ENCODE measurements around the gene TJP3.

The TJP3 gene

DNA sequence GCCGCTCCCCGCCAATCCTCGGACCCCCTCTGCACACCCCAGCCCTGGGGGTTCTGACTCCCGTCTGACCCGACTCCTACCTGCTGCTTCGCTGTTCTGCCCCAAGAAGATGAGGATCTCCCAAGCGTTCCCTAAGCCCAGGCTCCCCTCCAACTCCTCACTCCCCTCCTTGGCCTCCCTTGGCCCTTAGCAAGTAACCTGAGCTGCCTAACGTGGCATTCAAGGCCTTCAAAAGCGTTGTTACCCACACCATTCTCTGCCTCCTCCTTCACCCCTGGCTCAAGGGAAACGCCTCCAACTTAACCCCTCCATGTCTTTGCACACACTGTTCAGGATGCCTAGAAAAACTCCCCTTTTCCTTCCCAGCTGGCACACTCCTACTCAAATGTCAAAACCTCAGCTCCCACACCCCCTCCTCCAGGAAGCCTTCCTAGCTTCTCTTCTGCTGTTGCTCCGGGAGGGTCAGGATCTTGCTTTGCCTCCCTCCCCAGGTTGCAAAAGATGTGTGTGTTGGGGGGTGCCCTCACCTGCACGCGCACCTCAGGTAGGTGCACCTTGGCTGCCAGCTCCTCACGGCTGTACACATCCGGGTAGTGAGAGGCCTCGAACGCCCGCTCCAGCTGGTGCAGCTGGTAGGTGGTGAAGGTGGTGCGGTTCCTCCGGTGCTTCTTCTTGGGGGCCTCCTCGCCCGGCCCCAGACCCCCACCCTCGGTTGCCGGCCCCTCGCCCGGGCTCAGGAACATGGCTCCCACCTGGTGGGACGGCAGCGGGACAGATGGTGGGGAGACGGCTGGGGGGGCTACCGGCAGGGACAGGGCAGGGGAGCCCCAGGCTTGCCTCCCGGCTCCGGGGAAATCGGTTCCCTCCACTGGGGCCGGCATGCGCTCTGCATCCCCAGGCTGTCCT is 63.1 kb downstream of the TJP3 start:
- DNase-seq, result no peak

DNA sequence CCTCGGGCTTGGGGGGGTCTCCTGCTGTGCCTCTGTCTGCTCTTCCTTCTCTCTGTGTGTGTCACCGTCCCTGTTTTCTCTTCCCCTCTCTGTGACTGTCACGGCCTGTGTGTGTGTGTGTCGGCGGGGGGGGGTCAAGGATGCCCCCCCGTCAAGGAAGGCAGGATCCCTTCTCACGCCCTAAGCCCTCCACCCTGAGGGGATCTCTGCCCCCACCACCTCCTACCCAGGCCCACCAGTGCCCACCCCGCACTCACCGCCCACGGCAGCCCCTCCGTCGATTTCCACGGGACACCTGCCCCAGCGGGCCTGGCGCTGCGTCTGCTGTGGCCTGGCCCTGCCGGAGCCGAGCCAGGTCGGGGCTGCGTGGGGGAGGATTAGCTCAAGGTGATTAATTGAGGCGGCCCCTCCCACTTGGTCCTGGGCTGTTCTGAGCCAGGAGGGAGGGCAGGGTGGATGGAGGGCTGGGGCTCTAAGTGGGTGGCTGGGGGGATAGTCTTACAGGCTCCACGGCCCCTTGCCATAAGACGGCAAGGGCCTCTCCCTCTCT is 63.8 kb downstream of the TJP3 start, which contains the start of gene RAX2:
Gene RAX2, minus strand, starts transcription at position 323 of the 550 bp plus-strand sequence. CDS start 486 bp downstream, outside the sequence.
- DNase-seq, result no peak

DNA sequence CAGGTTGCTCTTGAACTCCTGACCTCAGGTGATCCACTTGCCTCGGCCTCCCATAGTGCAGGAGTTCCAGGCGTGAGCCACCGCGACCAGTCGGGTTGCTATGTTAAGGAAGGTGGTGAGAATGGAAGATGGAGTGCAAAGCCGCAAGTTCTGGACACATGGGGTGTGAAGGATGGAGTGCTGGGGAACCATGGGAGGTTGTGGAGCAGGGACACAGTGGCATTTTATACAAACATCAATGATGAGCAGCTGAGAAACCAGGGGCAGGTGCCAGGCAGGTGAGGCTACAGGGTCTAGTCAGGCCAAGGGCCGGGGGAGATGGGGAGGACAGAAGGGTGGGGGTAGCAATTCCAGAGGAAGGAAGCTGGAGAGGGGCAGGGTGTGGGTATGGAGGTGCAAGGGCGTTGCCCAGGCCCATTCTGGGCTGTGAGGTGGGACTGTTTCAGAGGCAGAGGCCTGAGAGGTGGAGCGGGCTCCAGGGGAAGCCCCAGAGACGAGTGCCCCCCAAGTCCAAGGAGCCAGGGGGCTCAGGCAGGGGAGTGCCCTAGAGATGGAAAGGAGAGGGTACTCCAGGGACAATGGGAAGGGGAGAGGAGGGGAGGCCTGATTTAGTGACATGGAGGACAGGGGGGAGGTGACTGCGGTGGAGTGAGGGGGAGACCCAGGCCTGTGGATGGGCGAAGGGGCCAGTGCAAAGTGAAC is 65.8 kb downstream of the TJP3 start:
- DNase-seq, result no peak

DNA sequence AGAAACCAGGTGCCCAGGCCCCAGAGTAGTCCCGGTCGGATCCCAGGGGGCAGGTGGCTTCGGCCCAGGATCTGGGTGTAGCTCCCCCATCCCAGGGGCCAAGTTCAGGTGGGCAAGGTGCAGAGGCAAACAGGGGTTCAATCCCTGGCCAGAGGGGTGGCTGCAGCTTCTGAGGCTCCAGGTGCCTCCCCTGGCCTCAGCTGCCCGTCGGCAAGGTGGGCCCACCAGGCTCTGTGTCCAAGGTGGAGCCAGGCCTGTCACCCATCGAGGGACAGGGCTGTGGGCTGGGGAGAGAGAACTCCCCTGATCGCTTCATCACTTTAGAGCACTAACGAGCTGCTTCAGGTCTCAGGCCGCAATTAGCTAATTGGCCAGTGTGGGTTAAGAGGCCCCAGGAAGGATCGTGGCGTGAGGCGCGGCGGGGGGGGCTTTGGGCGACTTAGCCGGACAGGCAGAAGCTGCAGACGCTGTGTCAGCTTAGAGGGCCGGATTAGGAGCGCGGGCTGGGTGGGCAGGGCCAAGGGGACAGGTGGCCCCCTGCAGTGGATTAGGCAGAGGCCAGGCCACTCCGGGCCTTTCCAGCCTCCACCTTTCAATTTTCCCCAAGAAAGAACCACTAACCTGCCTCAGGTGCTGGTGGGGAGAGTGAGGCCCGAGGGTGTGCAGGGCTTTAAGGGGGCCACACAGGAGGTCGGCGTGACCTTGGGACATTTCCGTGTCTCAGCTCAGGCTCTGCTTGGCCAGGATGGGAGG is 66.6 kb downstream of the TJP3 start:
- no peak for DNase-seq

DNA sequence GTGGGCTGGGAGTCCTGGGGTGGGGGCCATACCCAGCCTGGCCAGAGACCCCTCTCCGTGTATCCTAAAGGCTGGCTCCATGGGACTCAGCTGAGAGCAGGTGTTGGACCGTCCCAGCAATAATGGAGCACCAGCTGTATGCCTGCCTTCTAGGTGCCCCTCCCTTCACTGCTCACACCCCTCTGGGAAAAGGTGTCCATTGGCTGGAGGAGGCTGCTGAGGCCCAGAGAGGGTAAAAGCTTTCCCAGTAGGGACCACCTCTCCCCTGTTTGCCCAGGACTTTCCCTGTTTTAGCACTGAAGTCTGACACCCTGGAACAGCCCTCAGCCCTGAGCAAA is 67.2 kb downstream of the TJP3 start:
- DNase-seq, result no peak

DNA sequence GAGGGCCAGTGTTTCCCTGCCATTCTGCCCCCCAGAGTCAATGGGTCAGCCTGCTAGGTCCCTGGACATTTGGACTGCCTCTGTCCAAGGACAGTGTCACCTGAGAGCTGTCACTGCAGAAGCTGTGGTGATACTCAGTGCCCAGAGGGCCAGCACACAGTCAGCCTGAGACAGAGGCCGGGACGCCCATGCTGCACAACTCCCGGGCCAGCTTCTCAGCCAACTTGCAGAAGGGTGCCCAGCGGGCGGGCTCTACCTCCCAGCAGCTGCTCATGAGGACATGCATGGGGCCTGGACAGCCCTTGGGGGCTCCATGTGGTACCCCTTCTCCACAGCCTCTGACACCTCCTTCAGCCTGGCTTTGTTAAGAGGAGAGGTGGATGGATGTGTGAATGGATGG is 67.6 kb downstream of the TJP3 start:
- no peak for DNase-seq

DNA sequence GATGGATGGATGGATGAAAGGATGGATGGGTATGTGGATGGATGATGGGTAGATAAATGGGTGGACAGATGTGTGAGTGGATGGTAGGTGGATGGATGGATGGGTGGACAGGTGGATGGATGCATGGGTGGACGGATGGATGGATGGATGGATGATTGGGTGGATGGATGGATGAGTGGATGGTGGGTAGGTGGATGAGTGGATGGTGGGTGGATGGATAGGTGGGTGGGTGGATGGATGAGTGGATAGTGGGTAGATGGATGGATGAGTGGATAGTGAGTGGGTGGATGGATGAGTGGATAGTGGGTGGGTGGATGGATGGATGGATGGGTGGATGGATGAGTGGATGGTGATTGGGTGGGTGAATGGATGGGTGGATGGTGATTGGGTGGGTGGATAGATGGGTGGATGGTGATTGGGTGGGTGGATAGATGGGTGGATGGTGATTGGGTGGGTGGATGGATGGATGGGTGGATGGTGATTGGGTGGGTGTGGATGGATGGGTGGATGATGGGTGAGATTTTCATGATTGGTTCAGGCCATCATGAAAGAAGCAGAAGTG is 68.4 kb downstream of the TJP3 start:
- no peak for DNase-seq

DNA sequence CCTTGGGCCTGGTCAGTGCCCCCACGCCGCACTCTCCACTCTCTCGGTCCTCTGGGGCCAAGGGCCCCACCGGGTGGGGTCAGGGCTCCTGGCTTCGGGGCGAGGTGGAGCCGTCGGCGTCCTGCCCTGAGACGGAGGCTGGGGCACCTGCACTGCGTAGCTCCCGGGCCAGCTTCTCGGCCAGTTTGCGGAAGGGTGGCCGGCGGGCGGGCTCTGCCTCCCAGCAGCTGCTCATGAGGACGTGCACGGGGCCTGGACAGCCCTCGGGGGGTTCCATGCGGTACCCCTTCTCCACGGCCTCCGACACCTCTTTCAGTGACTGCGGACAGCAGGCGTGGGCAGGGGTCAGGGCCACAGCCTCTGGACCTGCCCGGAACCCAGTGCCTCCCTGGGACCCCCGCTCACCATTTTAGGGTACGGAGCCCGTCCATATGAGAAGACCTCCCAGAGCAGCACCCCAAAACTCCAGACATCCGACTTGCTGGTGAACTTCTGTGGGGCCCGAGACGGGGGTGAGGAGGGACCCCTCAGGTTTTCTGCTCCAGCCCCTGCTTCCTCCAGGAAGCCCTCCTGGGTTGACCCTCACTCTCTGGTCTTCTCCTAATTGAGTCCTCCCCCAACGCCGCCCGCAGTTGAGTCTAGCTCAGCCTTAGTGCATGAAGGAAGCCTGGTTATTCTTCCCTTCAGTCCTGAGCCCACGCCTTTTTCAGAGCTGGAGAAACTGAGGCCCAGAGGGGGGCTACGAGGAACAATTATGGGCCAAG is 70.1 kb downstream of the TJP3 start:
- DNase-seq, result no peak

DNA sequence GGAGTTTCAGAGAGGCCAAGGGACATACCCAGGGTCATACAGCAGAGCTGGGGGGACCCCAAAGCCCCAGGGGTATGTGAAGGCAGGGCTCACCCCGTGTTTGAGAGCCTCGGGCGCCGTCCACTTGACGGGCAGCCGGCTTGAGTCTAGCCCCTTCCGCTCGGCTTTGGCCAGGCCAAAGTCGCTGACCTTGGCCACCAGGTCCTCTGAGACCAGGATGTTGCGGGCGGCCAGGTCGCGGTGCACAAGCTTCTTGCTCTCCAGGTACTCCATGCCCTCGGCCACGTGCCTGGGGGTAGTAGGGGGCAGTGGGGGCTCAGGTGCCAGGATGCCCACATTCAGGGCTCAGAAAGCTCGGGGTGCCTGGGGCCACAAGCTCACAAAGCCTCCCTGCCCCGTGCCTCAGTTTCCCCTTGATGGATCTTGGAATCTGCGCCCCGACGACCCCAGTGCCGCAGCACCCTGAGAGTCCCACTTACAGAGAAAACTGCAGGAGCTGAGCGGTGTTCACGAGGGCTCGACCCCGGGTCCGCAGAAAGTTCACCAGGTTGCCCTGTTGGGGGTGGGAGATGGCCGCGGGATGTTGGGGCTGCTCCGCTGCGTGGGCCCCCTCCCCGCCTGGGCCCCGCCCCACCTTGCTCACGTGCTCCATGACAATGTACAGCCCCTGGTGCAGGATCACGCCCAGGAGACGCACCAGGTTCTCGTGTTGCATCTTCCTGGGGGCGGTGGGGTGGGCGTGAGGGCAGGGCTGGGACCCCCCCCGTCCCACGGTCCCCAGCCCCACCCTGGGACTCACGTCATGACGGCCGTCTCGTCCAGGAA is 70.9 kb downstream of the TJP3 start:
- no peak for DNase-seq

DNA sequence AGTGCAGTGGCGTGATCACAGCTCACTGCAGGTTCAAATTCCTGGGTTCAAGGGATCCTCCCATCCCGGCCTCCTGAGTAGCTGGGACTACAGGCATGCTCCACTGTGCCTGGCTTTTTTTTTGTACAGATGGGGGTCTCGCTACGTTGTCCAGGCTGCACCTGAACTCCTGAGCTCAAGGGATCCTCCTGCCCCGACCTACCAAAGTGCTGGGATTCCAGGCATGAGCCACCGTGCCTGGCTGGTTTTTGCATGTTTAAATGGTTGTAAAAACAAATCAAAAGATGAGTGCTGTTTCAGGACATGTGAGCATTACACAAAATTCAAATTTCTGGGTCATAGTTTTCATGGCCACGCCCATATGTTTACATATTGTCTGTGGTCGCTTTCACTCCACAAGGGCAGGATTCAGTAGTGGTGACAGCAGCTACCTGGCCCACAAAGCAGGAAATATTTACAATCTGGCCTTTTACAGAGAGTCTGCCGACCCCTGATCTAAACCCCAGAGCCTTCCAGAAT is 72.7 kb downstream of the TJP3 start:
- no peak for DNase-seq

DNA sequence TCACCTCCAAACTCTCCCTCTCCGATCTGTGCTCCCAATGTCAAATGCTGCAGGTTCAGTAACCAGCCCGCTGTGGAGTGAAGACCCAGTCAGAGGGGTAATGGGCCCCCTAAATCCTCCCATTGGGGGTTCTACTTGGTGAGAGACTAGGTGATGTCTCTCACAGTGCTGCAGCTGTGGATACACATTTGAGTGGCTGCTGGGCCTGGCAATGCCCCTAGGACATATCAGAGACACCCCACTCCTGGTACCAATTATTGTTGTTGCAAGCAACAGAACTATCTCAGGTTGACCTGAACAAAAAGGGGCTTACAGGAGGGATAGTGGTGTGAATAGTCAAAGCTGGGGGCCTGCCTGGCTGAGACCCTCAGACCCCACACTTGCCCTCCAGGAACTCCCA is 73.4 kb downstream of the TJP3 start:
- DNase-seq, result no peak

DNA sequence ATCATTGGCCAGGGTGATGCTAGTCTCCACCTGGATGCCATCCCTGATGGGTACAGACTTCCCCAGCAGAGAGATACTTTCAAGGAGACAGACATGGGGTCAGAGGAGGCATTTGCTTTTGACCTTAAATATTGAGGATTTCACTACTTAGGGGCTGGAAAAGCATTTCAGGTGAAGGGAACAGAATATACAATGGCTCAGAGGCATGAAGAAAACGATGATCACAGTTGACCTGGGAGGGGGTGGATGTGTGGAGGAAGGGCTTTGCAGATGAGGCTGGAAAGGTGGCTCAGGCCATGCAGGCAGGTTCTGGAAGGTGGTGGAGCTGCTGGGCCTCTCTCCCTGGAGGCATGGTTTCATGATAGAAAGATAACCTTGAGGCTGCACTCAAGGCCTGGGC is 74.1 kb downstream of the TJP3 start:
- DNase-seq, result no peak

DNA sequence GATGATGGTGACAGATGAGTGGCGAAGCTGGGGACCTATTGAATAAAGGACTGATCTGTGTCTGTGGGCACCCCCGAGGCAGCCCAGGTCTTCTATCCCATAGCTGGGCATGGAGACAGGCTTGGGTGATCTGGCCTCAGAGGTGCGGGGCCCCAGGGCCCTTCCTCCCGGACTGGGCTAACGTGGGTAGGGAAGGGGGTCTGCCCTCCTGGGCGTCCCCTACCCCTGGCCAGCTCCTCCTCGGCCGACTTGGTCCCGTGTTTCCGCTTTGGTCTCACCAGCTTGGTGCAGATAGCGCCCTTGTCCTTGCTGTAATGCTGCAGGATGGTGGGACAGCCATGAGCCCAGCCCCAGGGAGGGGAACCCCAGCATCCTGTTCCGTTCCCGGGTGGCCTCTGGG is 74.7 kb downstream of the TJP3 start:
- DNase-seq, result no peak

DNA sequence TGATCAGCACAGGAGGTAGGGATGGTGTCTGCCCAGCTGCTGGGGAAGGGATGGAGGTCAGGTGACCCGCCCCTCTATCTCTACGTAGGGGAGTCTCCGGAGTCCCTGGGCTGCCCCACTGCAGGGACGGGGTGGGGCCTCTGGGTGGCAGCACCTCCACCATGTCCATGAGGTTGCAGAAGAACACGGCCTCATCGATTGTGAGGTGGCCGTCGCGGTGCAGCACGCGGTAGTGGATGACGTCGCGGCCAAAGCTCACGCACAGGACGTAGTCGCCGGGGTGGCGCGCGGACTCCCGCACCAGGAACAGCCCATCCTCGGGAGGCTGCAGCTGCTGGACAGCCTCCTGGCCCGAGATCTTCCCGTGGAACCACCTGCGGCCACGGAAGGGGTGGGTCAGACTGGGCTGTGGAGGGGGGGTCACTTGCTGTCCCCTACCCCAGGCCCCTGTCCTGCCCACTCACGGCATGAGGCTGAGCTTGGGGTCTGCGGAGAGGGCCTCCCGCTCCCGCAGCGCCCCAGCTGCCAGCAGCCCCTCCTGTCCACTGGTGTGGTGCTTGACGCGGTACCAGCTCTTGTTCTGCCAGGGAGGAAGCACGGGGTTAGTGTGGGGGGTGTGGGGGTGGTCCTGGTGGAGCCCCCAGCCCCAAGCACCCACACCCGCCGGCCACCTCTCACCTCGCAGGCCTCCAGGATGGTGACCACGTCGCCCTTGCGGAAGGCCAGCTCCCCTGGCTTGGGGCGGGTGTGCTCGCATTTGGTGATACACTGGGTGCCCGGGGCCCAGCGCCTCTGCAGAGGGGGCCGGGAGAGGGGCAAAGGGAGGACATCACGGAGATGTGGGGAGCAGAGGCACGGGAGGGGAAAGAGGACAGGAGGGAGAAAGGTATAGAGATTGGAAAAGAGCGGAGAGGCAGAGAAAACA is 75.7 kb downstream of the TJP3 start:
- no peak for DNase-seq

DNA sequence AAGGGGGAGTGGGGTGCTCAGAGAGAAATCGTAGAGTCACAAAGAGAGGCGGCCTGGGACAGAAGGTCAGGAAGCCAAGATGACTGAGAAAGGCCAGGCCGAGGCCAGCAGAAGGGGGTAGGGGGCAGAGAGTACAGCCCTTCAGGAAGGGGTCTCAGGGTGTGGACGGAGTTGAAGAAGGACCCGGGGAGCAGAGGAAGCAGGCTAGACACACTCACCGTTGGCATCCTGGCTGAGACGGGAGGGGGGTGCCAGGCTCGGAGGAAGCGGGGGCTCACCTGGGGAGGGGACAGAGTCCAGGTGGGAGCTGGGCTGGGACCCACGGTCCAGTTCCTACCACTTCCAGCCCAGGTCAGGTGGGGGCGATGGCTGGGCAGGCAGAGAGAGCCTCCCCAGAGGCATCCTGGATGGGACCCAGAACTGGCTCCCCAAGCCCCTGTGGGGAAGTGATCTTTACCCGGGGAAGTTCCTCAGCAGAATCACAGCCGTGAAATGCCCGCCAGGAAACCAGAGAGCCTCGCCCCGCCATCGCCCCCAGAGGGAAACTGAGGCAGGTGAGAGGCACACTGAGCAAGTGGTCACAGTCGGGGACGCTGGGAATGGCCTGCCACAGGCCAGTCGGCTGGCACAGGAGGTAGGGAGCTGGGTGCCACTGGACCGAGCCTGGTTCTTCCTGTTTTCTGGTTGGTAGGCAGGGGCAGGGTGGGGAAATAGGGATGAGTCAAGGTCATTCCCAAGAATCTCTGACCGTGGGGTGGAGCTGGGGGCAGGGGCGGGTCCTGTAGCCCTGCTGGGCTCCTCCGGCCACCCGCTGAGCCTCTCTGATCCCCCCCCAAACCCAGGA is 76.6 kb downstream of the TJP3 start:
- no peak for DNase-seq

DNA sequence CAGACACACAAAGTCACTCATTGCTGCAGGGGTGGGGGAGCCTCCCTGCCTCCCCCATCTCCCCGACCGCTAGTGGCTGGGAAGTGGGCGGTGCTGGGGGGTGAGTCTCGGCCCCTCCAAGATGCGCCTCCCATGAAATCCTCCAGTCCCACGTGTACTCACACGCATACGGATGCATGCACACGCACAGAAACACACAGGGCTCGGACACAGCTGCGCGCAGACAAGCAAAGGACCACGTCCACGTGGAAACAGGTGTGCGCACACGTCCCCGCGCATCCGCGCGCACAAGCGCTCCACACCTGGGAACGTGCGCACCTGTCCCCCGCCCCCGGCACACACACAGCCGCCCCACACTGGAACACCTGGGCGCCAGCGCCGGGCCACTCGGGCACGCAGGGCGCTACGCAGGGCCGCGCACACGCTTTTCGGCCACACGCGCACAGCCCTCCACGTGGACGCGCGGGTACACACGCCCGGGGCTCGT is 77.3 kb downstream of the TJP3 start:
- no peak for DNase-seq

DNA sequence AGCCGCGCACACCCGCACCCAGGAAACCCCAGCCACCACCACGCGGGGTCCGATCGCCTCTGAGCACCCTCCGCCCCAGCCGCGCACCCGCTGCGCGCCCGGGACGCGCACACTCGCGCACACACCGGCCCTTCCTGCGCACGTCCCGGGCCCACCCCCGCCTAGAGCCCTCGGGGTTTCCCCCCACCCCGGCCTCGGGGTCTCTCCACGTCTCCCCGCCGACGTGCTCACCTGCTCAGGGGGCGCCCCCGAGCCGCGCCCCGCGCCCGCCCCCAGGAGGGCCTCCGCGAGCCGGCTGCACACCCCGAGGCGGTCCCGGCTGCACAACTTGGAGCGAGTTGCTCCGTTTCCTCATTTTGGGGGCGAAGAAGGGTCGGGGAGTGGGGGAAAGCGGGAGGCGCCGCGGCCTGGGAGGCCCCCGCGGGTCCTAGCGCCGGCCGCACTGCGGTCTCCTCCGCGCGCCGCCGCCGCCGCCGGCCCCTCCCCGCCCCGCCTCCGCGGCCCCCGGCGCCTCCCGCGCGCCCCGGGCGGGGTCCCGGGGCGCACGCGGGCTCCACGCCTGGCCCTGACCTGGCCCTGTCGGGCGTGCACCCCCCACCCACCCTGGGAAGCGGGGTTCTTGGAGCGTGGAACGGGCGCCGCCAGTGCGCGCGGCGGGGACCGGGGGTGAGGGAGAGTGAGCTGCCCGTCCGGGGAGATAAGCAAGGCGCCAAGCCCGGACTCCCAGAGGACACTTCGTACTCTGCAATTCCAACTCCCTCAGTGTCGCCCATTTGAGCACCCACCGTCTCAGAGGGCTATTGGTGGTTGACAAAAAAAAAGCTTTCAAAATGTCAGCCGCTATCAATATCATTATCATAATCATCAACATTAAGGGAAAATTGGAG is 78.0 kb downstream of the TJP3 start, which contains the start of gene MATK:
Gene MATK, minus strand, starts transcription at position 444 of the 887 bp plus-strand sequence. CDS start 1,246 bp downstream, outside the sequence.
- DNase-seq, result no peak
